NCI-H345 (cell line): ENCODE results near the gene EHMT2.
"Not testable (repeated sequence)": the region's sequence is repeated elsewhere in the genome, so short reads cannot be mapped to it uniquely, and the experiment has no call there.

ENCODE experiments used
- DNase-seq: peaks from one replicate; lab custom pipeline; 2025; lab: John Stamatoyannopoulos, UW

Gene EHMT2

GRCh38 chr6:31869343-31869742 lies 28.2 kb downstream of the EHMT2 start:
- no peak for DNase-seq

GRCh38 chr6:31868658-31868971 lies 28.9 kb downstream of the EHMT2 start:
- DNase-seq: not testable (repeated sequence)

GRCh38 chr6:31865205-31866118 lies 32.0 kb downstream of the EHMT2 start:
- DNase-seq: no peak

GRCh38 chr6:31864818-31865204 lies 32.7 kb downstream of the EHMT2 start:
- no peak for DNase-seq

- not testable (repeated sequence) for DNase-seq
Observed at GRCh38 chr6:31864123-31864562, 33.4 kb downstream of the EHMT2 start.

GRCh38 chr6:31862344-31863235 lies 34.9 kb downstream of the EHMT2 start, which contains the start of gene NEU1:
Gene NEU1, minus strand, starts transcription at chr6:31862821. Its CDS starts 45 bp downstream, at chr6:31862776.
- DNase-seq: peak; percentile 100

GRCh38 chr6:31861919-31862343 lies 35.6 kb downstream of the EHMT2 start:
- DNase-seq: no peak

GRCh38 chr6:31861150-31861549 lies 36.3 kb downstream of the EHMT2 start:
- no peak for DNase-seq

GRCh38 chr6:31860349-31860748 lies 37.1 kb downstream of the EHMT2 start:
- no peak for DNase-seq

- no peak for DNase-seq
Observed at GRCh38 chr6:31859923-31860322, 37.6 kb downstream of the EHMT2 start.

GRCh38 chr6:31858707-31859106 lies 38.8 kb downstream of the EHMT2 start:
- DNase-seq: no peak

- not testable (repeated sequence) for DNase-seq
Observed at GRCh38 chr6:31857774-31858173, 39.7 kb downstream of the EHMT2 start.

GRCh38 chr6:31851980-31852718 lies 45.3 kb downstream of the EHMT2 start:
- DNase-seq: not testable (repeated sequence)

GRCh38 chr6:31851485-31851832 lies 46.0 kb downstream of the EHMT2 start:
- no peak for DNase-seq

GRCh38 chr6:31850765-31851484 lies 46.6 kb downstream of the EHMT2 start:
- DNase-seq: no peak

- no peak for DNase-seq
Observed at GRCh38 chr6:31847276-31847978, 50.1 kb downstream of the EHMT2 start.

GRCh38 chr6:31844507-31844906 lies 53.0 kb downstream of the EHMT2 start:
- no peak for DNase-seq

- no peak for DNase-seq
Observed at GRCh38 chr6:31842053-31842452, 55.4 kb downstream of the EHMT2 start.

- DNase-seq: not testable (repeated sequence)
Observed at GRCh38 chr6:31839779-31840126, 57.7 kb downstream of the EHMT2 start.

GRCh38 chr6:31838968-31839367 lies 58.5 kb downstream of the EHMT2 start:
- no peak for DNase-seq

- not testable (repeated sequence) for DNase-seq
Observed at GRCh38 chr6:31838114-31838553, 59.4 kb downstream of the EHMT2 start.
